SK-N-SH (cell line): Measurements from ENCODE around the gene PDCD11.

ENCODE experiments used
- CTCF ChIP-seq: fragments of 200-600 bp; sonication (generic); IDR thresholded peaks from 2 replicates; pipeline ENCODE4 v1.6.1; 2017; ENCODE audit warnings: antibody characterized with exemption, mild to moderate bottlenecking, moderate library complexity
- POLR2AphosphoS5 ChIP-seq: IDR thresholded peaks from 2 replicates; pipeline ENCODE4 v1.6.1; 2012; ENCODE audit warnings: low read depth, low read length

- no peak for TF ChIP-seq POLR2AphosphoS5
- TF ChIP-seq CTCF: no peak
These were observed 76.8 kb downstream of the PDCD11 start for GRCh38 chr10:103473261-103473671.
